Measurements from ENCODE around the gene SLC26A9. TPM values are rescaled to one million over a fixed set of nuclear protein-coding genes. Genes with fewer than 3 reads are reported as not detected.

SLC26A9 gene
- total RNA-seq, 1 donor from 2014 or later = not detected

GRCh38 chr1:205986861-205987260 is 43.6 kb upstream of the SLC26A9 start:
- H3K27me3 ChIP-seq = no peaks in the 10 kb centered on the region
- peaks cover 11% of the 10 kb centered on the region for H3K27me3 Mint-ChIP-seq (ENCODE audit: insufficient read depth, low read depth)
- no peak overlapping the region for H3K4me3 Mint-ChIP-seq
- no peak overlapping the region for H3K9ac ChIP-seq
- H3K36me3 Mint-ChIP-seq = no peaks in the 10 kb centered on the region
- no peak for DNase-seq (ENCODE audit: low spot score)
- H3K79me2 ChIP-seq (ENCODE audit: low read depth) = no peaks in the 10 kb centered on the region
- H4K20me1 ChIP-seq (ENCODE audit: low read depth) = no peaks in the 10 kb centered on the region
- H3K4me1 ChIP-seq = peaks cover 4% of the 10 kb centered on the region
- no peak for TF ChIP-seq EZH2phosphoT487 (IDR thresholded peaks at IDR 0.05)
- no peak for TF ChIP-seq EZH2 (IDR thresholded peaks at IDR 0.05)
- no peak for TF ChIP-seq CTCF (IDR thresholded peaks at IDR 0.05)
- H3K27ac ChIP-seq = no peak overlapping the region
- H3K4me1 Mint-ChIP-seq = peaks cover 20% of the 10 kb centered on the region
- no peak overlapping the region for H2AFZ ChIP-seq (replicated peaks)
- no peak overlapping the region for H3K27ac Mint-ChIP-seq
- no peaks in the 10 kb centered on the region for H3F3A ChIP-seq (ENCODE audit: low read depth)
- H3K4me2 ChIP-seq = no peak overlapping the region
- H3K4me3 ChIP-seq = no peak overlapping the region
- H3K36me3 ChIP-seq = no peaks in the 10 kb centered on the region
- peaks cover 6% of the 10 kb centered on the region for H3K9me3 Mint-ChIP-seq
- H3K9me3 ChIP-seq (ENCODE audit: low read depth) = no peaks in the 10 kb centered on the region

GRCh38 chr1:205986292-205986691 is 43.0 kb upstream of the SLC26A9 start:
- peaks cover 4% of the 10 kb centered on the region for H3K9me3 Mint-ChIP-seq
- no peaks in the 10 kb centered on the region for H3K36me3 Mint-ChIP-seq
- H3F3A ChIP-seq (ENCODE audit: low read depth) = no peaks in the 10 kb centered on the region
- H3K27me3 ChIP-seq = no peaks in the 10 kb centered on the region
- no peak for DNase-seq (ENCODE audit: low spot score)
- H3K4me3 ChIP-seq = no peak overlapping the region
- H3K27ac Mint-ChIP-seq = no peak overlapping the region
- TF ChIP-seq CTCF (IDR thresholded peaks at IDR 0.05) = no peak
- no peak for TF ChIP-seq EZH2phosphoT487 (IDR thresholded peaks at IDR 0.05)
- no peak for TF ChIP-seq EZH2 (IDR thresholded peaks at IDR 0.05)
- peaks cover 18% of the 10 kb centered on the region for H3K4me1 Mint-ChIP-seq
- H3K9me3 ChIP-seq (ENCODE audit: low read depth) = no peaks in the 10 kb centered on the region
- H3K36me3 ChIP-seq = no peaks in the 10 kb centered on the region
- no peak overlapping the region for H3K27ac ChIP-seq
- no peak overlapping the region for H3K9ac ChIP-seq
- peaks cover 4% of the 10 kb centered on the region for H3K4me1 ChIP-seq
- H2AFZ ChIP-seq (replicated peaks) = no peak overlapping the region
- H3K79me2 ChIP-seq (ENCODE audit: low read depth) = no peaks in the 10 kb centered on the region
- H3K4me3 Mint-ChIP-seq = no peak overlapping the region
- no peak overlapping the region for H3K4me2 ChIP-seq
- peaks cover 11% of the 10 kb centered on the region for H3K27me3 Mint-ChIP-seq (ENCODE audit: insufficient read depth, low read depth)
- no peaks in the 10 kb centered on the region for H4K20me1 ChIP-seq (ENCODE audit: low read depth)

- no peak overlapping the region for H3K4me3 ChIP-seq
- no peaks in the 10 kb centered on the region for H4K20me1 ChIP-seq (ENCODE audit: low read depth)
- peaks cover 11% of the 10 kb centered on the region for H3K27me3 Mint-ChIP-seq (ENCODE audit: insufficient read depth, low read depth)
- H3K36me3 ChIP-seq = no peaks in the 10 kb centered on the region
- no peak overlapping the region for H3K9ac ChIP-seq
- peaks cover 18% of the 10 kb centered on the region for H3K4me1 Mint-ChIP-seq
- no peaks in the 10 kb centered on the region for H3F3A ChIP-seq (ENCODE audit: low read depth)
- no peaks in the 10 kb centered on the region for H3K36me3 Mint-ChIP-seq
- H3K4me3 Mint-ChIP-seq = no peak overlapping the region
- peaks cover 4% of the 10 kb centered on the region for H3K4me1 ChIP-seq
- no peaks in the 10 kb centered on the region for H3K9me3 Mint-ChIP-seq
- H3K27ac ChIP-seq = no peak overlapping the region
- H3K27me3 ChIP-seq = no peaks in the 10 kb centered on the region
- H3K27ac Mint-ChIP-seq = no peak overlapping the region
- no peak for TF ChIP-seq CTCF (IDR thresholded peaks at IDR 0.05)
- TF ChIP-seq EZH2 (IDR thresholded peaks at IDR 0.05) = no peak
- TF ChIP-seq EZH2phosphoT487 (IDR thresholded peaks at IDR 0.05) = no peak
- H3K79me2 ChIP-seq (ENCODE audit: low read depth) = no peaks in the 10 kb centered on the region
- no peak for DNase-seq (ENCODE audit: low spot score)
- H3K4me2 ChIP-seq = no peak overlapping the region
- H2AFZ ChIP-seq (replicated peaks) = no peak overlapping the region
- H3K9me3 ChIP-seq (ENCODE audit: low read depth) = no peaks in the 10 kb centered on the region
Measured at GRCh38 chr1:205985330-205986005, 42.2 kb upstream of the SLC26A9 start.
